ENCODE data around the gene GATB.

DNA sequence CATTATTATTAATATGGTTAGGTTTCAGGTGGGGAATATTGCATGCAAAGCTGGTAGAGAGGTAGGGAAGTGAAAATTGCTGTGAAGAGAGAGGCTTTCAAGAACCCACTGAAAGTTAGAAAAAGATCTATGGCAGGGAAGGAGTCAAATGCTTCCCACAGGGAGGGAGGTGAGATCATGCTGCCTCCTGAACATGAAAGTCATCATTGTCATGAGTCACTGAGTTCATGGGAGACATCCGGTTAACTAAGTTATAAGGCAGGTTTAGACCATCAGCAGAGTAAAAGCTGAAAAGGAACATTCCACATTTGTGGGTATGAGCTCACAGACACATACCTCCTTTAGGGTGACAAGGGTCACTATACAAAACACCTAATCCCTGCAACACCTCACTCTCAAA is 16.2 kb downstream of the GATB start:
- TF ChIP-seq, protein P1, sequence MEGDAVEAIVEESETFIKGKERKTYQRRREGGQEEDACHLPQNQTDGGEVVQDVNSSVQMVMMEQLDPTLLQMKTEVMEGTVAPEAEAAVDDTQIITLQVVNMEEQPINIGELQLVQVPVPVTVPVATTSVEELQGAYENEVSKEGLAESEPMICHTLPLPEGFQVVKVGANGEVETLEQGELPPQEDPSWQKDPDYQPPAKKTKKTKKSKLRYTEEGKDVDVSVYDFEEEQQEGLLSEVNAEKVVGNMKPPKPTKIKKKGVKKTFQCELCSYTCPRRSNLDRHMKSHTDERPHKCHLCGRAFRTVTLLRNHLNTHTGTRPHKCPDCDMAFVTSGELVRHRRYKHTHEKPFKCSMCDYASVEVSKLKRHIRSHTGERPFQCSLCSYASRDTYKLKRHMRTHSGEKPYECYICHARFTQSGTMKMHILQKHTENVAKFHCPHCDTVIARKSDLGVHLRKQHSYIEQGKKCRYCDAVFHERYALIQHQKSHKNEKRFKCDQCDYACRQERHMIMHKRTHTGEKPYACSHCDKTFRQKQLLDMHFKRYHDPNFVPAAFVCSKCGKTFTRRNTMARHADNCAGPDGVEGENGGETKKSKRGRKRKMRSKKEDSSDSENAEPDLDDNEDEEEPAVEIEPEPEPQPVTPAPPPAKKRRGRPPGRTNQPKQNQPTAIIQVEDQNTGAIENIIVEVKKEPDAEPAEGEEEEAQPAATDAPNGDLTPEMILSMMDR (IDR thresholded peaks at IDR 0.05; ENCODE audit: low read depth, low read length), result no peak
- TF ChIP-seq, protein P2, sequence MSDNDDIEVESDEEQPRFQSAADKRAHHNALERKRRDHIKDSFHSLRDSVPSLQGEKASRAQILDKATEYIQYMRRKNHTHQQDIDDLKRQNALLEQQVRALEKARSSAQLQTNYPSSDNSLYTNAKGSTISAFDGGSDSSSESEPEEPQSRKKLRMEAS (IDR thresholded peaks at IDR 0.05; ENCODE audit: low read depth, low read length), result no peak

All from NB4 (cell line).